K562 (cell line): ENCODE measurements around the gene GALT.
A peak's percentile ranks its signal among the peaks of the same experiment; 100 is the strongest.

Source experiments
- BCL6 ChIP-seq: fragments of 250-450 bp; sonication (Bioruptor Pico); IDR thresholded peaks from 2 replicates; pipeline ENCODE4 v1.4.0; 2020
- CBFB ChIP-seq: sonication (generic); formaldehyde crosslinking; IDR thresholded peaks from 2 replicates; pipeline ENCODE4 v1.4.0; 2020; ENCODE audit warnings: mild to moderate bottlenecking, missing genetic modification reagents
- CEBPB ChIP-seq: fragments of 450-650 bp; IDR thresholded peaks from 2 replicates; pipeline ENCODE4 v1.6.1; 2016; ENCODE audit warnings: missing genetic modification characterization, missing compliant biosample characterization
- CTCF ChIP-seq, 3 experiments: IDR thresholded peaks in 2 of 3; conservative IDR thresholded peaks in 1 of 3; 2 replicates each; pipeline ENCODE4 v1.5.1; 2011 to 2012; ENCODE audit warnings: low read length in 3 of 3, mild to moderate bottlenecking in 3 of 3, control low read depth in 2 of 3, improper control_type of control experiment in 1 of 3, inconsistent platforms in 1 of 3, low read depth in 1 of 3, mixed read lengths in 1 of 3, moderate library complexity in 1 of 3; ENCODE audit not compliant: insufficient read depth in 2 of 3
- GMEB1 ChIP-seq: fragments of 250-450 bp; sonication (Bioruptor Pico); IDR thresholded peaks from 2 replicates; pipeline ENCODE4 v1.4.0; 2020; ENCODE audit warnings: mild to moderate bottlenecking
- HDAC1 ChIP-seq, 2 experiments: fragments of 450-650 bp; IDR thresholded peaks; 2 replicates each; pipeline ENCODE4 v1.6.1; 2016 to 2017; ENCODE audit warnings: inconsistent platforms in 1 of 2, mild to moderate bottlenecking in 1 of 2, moderate library complexity in 1 of 2
- MXI1 ChIP-seq: IDR thresholded peaks from 2 replicates; pipeline ENCODE4 v1.6.1; 2011; ENCODE audit warnings: low read depth, mild to moderate bottlenecking, improper control_type of control experiment, low read length
- POLR3A ChIP-seq: IDR thresholded peaks from 2 replicates; pipeline ENCODE4 v1.6.1; 2011; ENCODE audit warnings: borderline replicate concordance, mild to moderate bottlenecking, moderate library complexity; ENCODE audit not compliant: insufficient read length, insufficient read depth; ENCODE audit errors: extremely low read depth
- RCOR1 ChIP-seq, 2 experiments: IDR thresholded peaks; 2 replicates each; pipeline ENCODE4 v1.6.1; 2012; ENCODE audit warnings: low read depth in 2 of 2, low read length in 2 of 2, borderline replicate concordance in 1 of 2, improper control_type of control experiment in 1 of 2
- SMARCC2 ChIP-seq: fragments of 450-650 bp; IDR thresholded peaks from 2 replicates; pipeline ENCODE4 v1.6.1; 2017; ENCODE audit warnings: antibody characterized with exemption, moderate library complexity, mild to moderate bottlenecking, low read depth
- YY1 ChIP-seq, 3 experiments: IDR thresholded peaks; 2 replicates each; pipeline ENCODE4 v1.6.1; 2011; ENCODE audit warnings: low read length in 2 of 3, mild to moderate bottlenecking in 2 of 3, moderate library complexity in 2 of 3, borderline replicate concordance in 1 of 3, control low read depth in 1 of 3, low read depth in 1 of 3; ENCODE audit not compliant: insufficient read depth in 3 of 3, insufficient replicate concordance in 2 of 3, control insufficient read depth in 1 of 3, insufficient read length in 1 of 3; ENCODE audit errors: extremely low read depth in 1 of 3

- TF ChIP-seq CEBPB (no peak), HDAC1 (IDR thresholded peaks at IDR 0.05) (no peak), BCL6 (no peak), RCOR1 (IDR thresholded peaks at IDR 0.05; ENCODE audit: borderline replicate concordance in 1 of 2, low read depth in 2 of 2, low read length in 2 of 2) (peak in 1 of 2 experiments; percentile 61; a peak in 1 of 4 replicates), SMARCC2 (no peak), CTCF (IDR thresholded peaks at IDR 0.05 in 2 of 3, conservative IDR thresholded peaks at IDR 0.05 in 1 of 3; ENCODE audit: insufficient read depth in 2 of 3, low read depth in 1 of 3, low read length in 3 of 3) (no peak), GMEB1 (CRISPR knock-in tag) (no peak), YY1 (IDR thresholded peaks at IDR 0.05; ENCODE audit: borderline replicate concordance in 1 of 3, control insufficient read depth in 1 of 3, extremely low read depth in 1 of 3, insufficient read depth in 3 of 3, insufficient read length in 1 of 3, insufficient replicate concordance in 2 of 3, low read depth in 1 of 3, low read length in 2 of 3) (peak in 2 of 3 experiments; percentile 67 to 79), CBFB (CRISPR knock-in tag) (no peak), MXI1 (no peak), POLR3A (no peak)
Observed at GRCh38 chr9:34620061-34620994, 26.1 kb upstream of the GALT start, which contains the start of gene DCTN3.
